K562 (cell line): ENCODE measurements around the gene GRB10. TPM values are rescaled to one million over a fixed set of nuclear protein-coding genes. Genes with fewer than 3 reads are reported as not detected.

Source experiments
- ARID4B ChIP-seq: sonication (generic); formaldehyde crosslinking; IDR thresholded peaks from 2 replicates; pipeline ENCODE4 v1.8.0; 2022; ENCODE audit warnings: mild to moderate bottlenecking, missing genetic modification reagents
- ATF2 ChIP-seq: sonication (generic); formaldehyde crosslinking; IDR thresholded peaks from 2 replicates; pipeline ENCODE4 v1.8.1; 2022; ENCODE audit warnings: missing genetic modification reagents
- CREM ChIP-seq: IDR thresholded peaks from 2 replicates; pipeline ENCODE4 v1.6.1; 2014; ENCODE audit warnings: antibody characterized with exemption, low read depth
- EHMT2 ChIP-seq: fragments of 450-650 bp; IDR thresholded peaks from 2 replicates; pipeline ENCODE4 v1.6.1; 2018; ENCODE audit warnings: antibody characterized with exemption
- ELF1 ChIP-seq: fragments of 200-800 bp; sonication (Bioruptor generic); IDR thresholded peaks from 2 replicates; pipeline ENCODE4 v1.6.1; 2016; ENCODE audit warnings: missing genetic modification characterization, missing compliant biosample characterization
- HMG20B ChIP-seq: fragments of 250-450 bp; sonication (Bioruptor Pico); IDR thresholded peaks from 2 replicates; pipeline ENCODE4 v1.5.0; 2021; ENCODE audit warnings: mild to moderate bottlenecking
- ILF3 ChIP-seq: fragments of 450-650 bp; IDR thresholded peaks from 2 replicates; pipeline ENCODE4 v1.6.1; 2018; ENCODE audit warnings: antibody characterized with exemption, mild to moderate bottlenecking, moderate library complexity, borderline replicate concordance
- MCM5 ChIP-seq: fragments of 450-650 bp; IDR thresholded peaks from 2 replicates; pipeline ENCODE4 v1.6.1; 2016; ENCODE audit warnings: low read depth
- MIER1 ChIP-seq: fragments of 450-650 bp; IDR thresholded peaks from 2 replicates; pipeline ENCODE4 v1.6.1; 2016; ENCODE audit warnings: antibody characterized with exemption, mild to moderate bottlenecking, low read depth
- MTA3 ChIP-seq: fragments of 450-650 bp; formaldehyde crosslinking; IDR thresholded peaks from 2 replicates; pipeline ENCODE4 v1.6.1; 2017; ENCODE audit warnings: mild to moderate bottlenecking, borderline replicate concordance
- NELFE ChIP-seq: IDR thresholded peaks from 2 replicates; pipeline ENCODE4 v1.6.1; 2011; ENCODE audit warnings: mild to moderate bottlenecking; ENCODE audit not compliant: insufficient read depth, insufficient read length
- RBM34 ChIP-seq: fragments of 200-400 bp; formaldehyde crosslinking; IDR thresholded peaks from 2 replicates; pipeline ENCODE4 v1.6.1; 2018; ENCODE audit warnings: low read length, borderline replicate concordance; ENCODE audit not compliant: insufficient read depth
- RCOR1 ChIP-seq, 2 experiments: IDR thresholded peaks; 2 replicates each; pipeline ENCODE4 v1.6.1; 2012; ENCODE audit warnings: low read depth in 2 of 2, low read length in 2 of 2, borderline replicate concordance in 1 of 2, improper control_type of control experiment in 1 of 2
- STAT5B ChIP-seq: fragments of 250-450 bp; sonication (Bioruptor Pico); IDR thresholded peaks from 2 replicates; pipeline ENCODE4 v1.8.0; 2021; ENCODE audit warnings: mild to moderate bottlenecking, inconsistent platforms
- ZEB2 ChIP-seq: fragments of 450-650 bp; IDR thresholded peaks from 2 replicates; pipeline ENCODE4 v1.6.1; 2016
- ZKSCAN8 ChIP-seq: fragments of 200-800 bp; sonication (Bioruptor generic); IDR thresholded peaks from 2 replicates; pipeline ENCODE4 v1.6.1; 2016; ENCODE audit warnings: missing genetic modification characterization, missing compliant biosample characterization
- ZNF12 ChIP-seq: sonication (generic); formaldehyde crosslinking; IDR thresholded peaks from 2 replicates; pipeline ENCODE4 v1.4.0; 2020; ENCODE audit warnings: mild to moderate bottlenecking, missing genetic modification reagents
- ZNF165 ChIP-seq: fragments of 250-450 bp; sonication (Bioruptor Pico); IDR thresholded peaks from 2 replicates; pipeline ENCODE4 v1.4.0; 2020; ENCODE audit warnings: borderline replicate concordance
- ZNF197 ChIP-seq: fragments of 200-800 bp; sonication (Bioruptor generic); IDR thresholded peaks from 2 replicates; pipeline ENCODE4 v1.6.1; 2016; ENCODE audit warnings: low read depth, missing genetic modification characterization, missing compliant biosample characterization
- ZNF444 ChIP-seq: fragments of 250-450 bp; sonication (Bioruptor Pico); IDR thresholded peaks from 2 replicates; pipeline ENCODE4 v1.4.0; 2020; ENCODE audit warnings: mild to moderate bottlenecking, moderate library complexity
- ZNF518B ChIP-seq: fragments of 250-450 bp; sonication (Bioruptor Pico); IDR thresholded peaks from 2 replicates; pipeline ENCODE4 v1.5.0; 2021; ENCODE audit warnings: mild to moderate bottlenecking, moderate library complexity
- polyA plus RNA-seq, 8 experiments: library from polyadenylated mRNA; depleted of rRNA in 4 of 8; stranded (reverse) in 5 of 8; unstranded in 3 of 8; fragments of >200 nt; fragmentation: Nextera tagmentation in 2 of 8; fragmentation: Illumina TruSeq in 1 of 8; extraction: Ambion mirVana in 2 of 8; extraction: Trizol in 1 of 8; gene quantifications; 2 replicates each; pipeline versions ENCODE4 v1.2.1 to v1.2.3, GENCODE V29; 2011 to 2014; ENCODE audit warnings: inconsistent platforms in 1 of 8, missing spikeins in 1 of 8
- total RNA-seq, 7 experiments: library from RNA; depleted of rRNA in 6 of 7; stranded (reverse); fragments of >200 nt in 6 of 7; fragmentation: Illumina TruSeq in 2 of 7; extraction: Trizol in 2 of 7; gene quantifications; 2 replicates each; pipeline versions ENCODE4 v1.2.1 to v1.2.3, GENCODE V29; 2011 to 2021; ENCODE audit warnings: low replicate concordance in 1 of 7

GRB10 gene
- total and polyA plus RNA-seq, 9 of the 15 experiments (the other 6 are each of a cell fraction or from before 2014, with no cell fraction given) = 8.9 to 88.5 (median 40.7) TPM

- no peak for TF ChIP-seq ZEB2
- TF ChIP-seq STAT5B = no peak
- peak; percentile 98 for TF ChIP-seq EHMT2
- no peak for TF ChIP-seq HMG20B (CRISPR knock-in tag)
- TF ChIP-seq ARID4B (CRISPR knock-in tag) = 0 out of 2 replicates have a peak, but pooled peaks have one; percentile 32
- TF ChIP-seq ELF1 (tag) = no peak
- TF ChIP-seq NELFE = no peak
- TF ChIP-seq RCOR1 (IDR thresholded peaks at IDR 0.05; ENCODE audit: borderline replicate concordance in 1 of 2, low read depth in 2 of 2, low read length in 2 of 2) = 0 out of 4 replicates have a peak, but pooled peaks of 1 of the 2 experiments have one; percentile 12
- no peak for TF ChIP-seq ZNF165 (CRISPR knock-in tag)
- TF ChIP-seq ILF3 = no peak
- TF ChIP-seq CREM = 0 out of 2 replicates have a peak, but pooled peaks have one; percentile 21
- no peak for TF ChIP-seq ZNF12 (CRISPR knock-in tag)
- TF ChIP-seq RBM34 = no peak
- no peak for TF ChIP-seq ZKSCAN8
- no peak for TF ChIP-seq ZNF518B (CRISPR knock-in tag)
- TF ChIP-seq ZNF444 (CRISPR knock-in tag) = no peak
- TF ChIP-seq ATF2 (CRISPR knock-in tag) = 0 out of 2 replicates have a peak, but pooled peaks have one; percentile 29
- TF ChIP-seq ZNF197 (CRISPR knock-in tag) = 0 out of 2 replicates have a peak, but pooled peaks have one; percentile 43
- TF ChIP-seq MCM5 = no peak
- TF ChIP-seq MIER1 = peak; percentile 95
- no peak for TF ChIP-seq MTA3
Observed at GRCh38 chr7:50552921-50553320, 229.8 kb downstream of the GRB10 start (continued).
